Stomach (tissue), 9 donors: ENCODE data around the gene FNDC3B. TPM values are rescaled to one million over a fixed set of nuclear protein-coding genes. Genes with fewer than 3 reads are reported as not detected.

Experiments
- DNase-seq, 2 donors: peaks; one replicate each; pipeline versions ENCODE4 v3.0.0 to v3.0.0-alpha.2; 2013 to 2019
- H3K27ac ChIP-seq, 5 donors: fragments of 200-600 bp in 4 of 5; sonication (generic) in 4 of 5; one replicate each; pipeline ENCODE4 v1.5.1; 2013 to 2019; ENCODE audit warnings: mild to moderate bottlenecking in 1 of 5, moderate library complexity in 1 of 5
- H3K27me3 ChIP-seq, 3 donors: fragments of 200-600 bp; sonication (generic); one replicate each; pipeline ENCODE4 v1.5.1; 2017 to 2019; ENCODE audit warnings: mixed run types in 1 of 3
- H3K36me3 ChIP-seq, 4 donors: fragments of 200-600 bp; sonication (generic); 1 replicate in 3 of 4; 2 replicates in 1 of 4; pipeline ENCODE4 v1.5.1; 2016 to 2019
- H3K4me1 ChIP-seq, 4 donors: fragments of 200-600 bp; sonication (generic); one replicate each; pipeline ENCODE4 v1.5.1; 2016 to 2019
- H3K4me3 ChIP-seq, 4 donors: fragments of 200-600 bp; sonication (generic) in 3 of 4; one replicate each; pipeline ENCODE4 v1.5.1; 2016 to 2019; ENCODE audit warnings: mild to moderate bottlenecking in 1 of 4
- H3K9me3 ChIP-seq, 4 donors: fragments of 200-600 bp; sonication (generic); one replicate each; pipeline ENCODE4 v1.5.1; 2016 to 2019
- CTCF ChIP-seq, 7 experiments: fragments of 450-650 bp in 4 of 7; fragments of 200-600 bp in 3 of 7; sonication (generic) in 3 of 7; IDR thresholded peaks; one replicate each; pipeline ENCODE4 v1.5.1; 2016 to 2019; ENCODE audit warnings: antibody characterized with exemption in 7 of 7, control low read depth in 2 of 7, mild to moderate bottlenecking in 1 of 7
- EP300 ChIP-seq: sonication (generic); formaldehyde crosslinking; IDR thresholded peaks from one replicate; pipeline ENCODE4 v1.6.1; 2017; ENCODE audit warnings: antibody characterized with exemption
- POLR2A ChIP-seq, 4 donors: fragments of 450-650 bp; IDR thresholded peaks; one replicate each; pipeline ENCODE4 v1.6.1; 2016; ENCODE audit warnings: antibody characterized with exemption in 4 of 4, control low read depth in 2 of 4, mild to moderate bottlenecking in 1 of 4, moderate library complexity in 1 of 4
- POLR2AphosphoS5 ChIP-seq, 3 donors: sonication (generic); formaldehyde crosslinking; IDR thresholded peaks; one replicate each; pipeline ENCODE4 v1.6.1; 2016; ENCODE audit warnings: antibody characterized with exemption in 3 of 3
- WGBS, 5 donors: extraction: QIAGEN DNeasy Blood & Tissue Kit in 3 of 5; methylation state at CpG; one replicate each; pipeline versions ENCODE4 v1.1.5 to v1.1.7; 2013 to 2018; 5-methylcytosine and 5-hydroxymethylcytosine counted together
- intact Hi-C: fragments of 100-400 bp; cut with DNase I; formaldehyde crosslinking; loops from one replicate; pipeline ENCODE4 v1.15.1; 2023; ENCODE audit warnings: low total_unique reads
- polyA plus RNA-seq, 3 donors: library from polyadenylated mRNA; stranded (reverse); fragments of 200-250 nt; gene quantifications; one replicate each; pipeline ENCODE4 v1.2.3, GENCODE V29; 2013
- total RNA-seq, 5 donors: library from RNA; depleted of rRNA; stranded (reverse); fragments of >200 nt; gene quantifications; one replicate each; pipeline versions ENCODE4 v1.1.0 to v1.2.3, GENCODE V29; 2014 to 2016
- donor health status: healthy with polysubstance abuse.
- donor health status: Bipolar disorder and iron deficiency.
- donor health status: healthy.

Gene FNDC3B
- total and polyA plus RNA-seq, 8 donors, result 6.0 to 229 (median 53.7) TPM

- no peak for TF ChIP-seq EP300
- TF ChIP-seq POLR2AphosphoS5 (IDR thresholded peaks at IDR 0.05), result no peak
- no peak for TF ChIP-seq POLR2A (IDR thresholded peaks at IDR 0.05)
- no peak for TF ChIP-seq CTCF (IDR thresholded peaks at IDR 0.05)
- no peak for DNase-seq
- WGBS, 5 donors, result 74 to 87% (median 79%) methylated on average over 8 of the region's 8 CpGs
- Histone ChIP-seq H3K27ac (peak overlapping the region in 1 of 5 donors; percentile 60), H3K9me3 (no peaks in the 10 kb centered on the region), H3K4me3 (no peak overlapping the region), H3K27me3 (no peaks in the 10 kb centered on the region), H3K4me1 (peaks cover 4 to 41% (median 17%) of the 10 kb centered on the region in 4 donors), H3K36me3 (peaks cover 15 to 68% (median 50%) of the 10 kb centered on the region in 4 donors)
- intact Hi-C loops, result no loop called here
Observed at GRCh38 chr3:172325461-172325860, 286.1 kb downstream of the FNDC3B start.

GRCh38 chr3:172326993-172327392 lies 287.6 kb downstream of the FNDC3B start:
- no peak overlapping the region for H3K27ac ChIP-seq
- no peak overlapping the region for H3K4me3 ChIP-seq
- no peak for TF ChIP-seq CTCF (IDR thresholded peaks at IDR 0.05)
- no peak for TF ChIP-seq POLR2A (IDR thresholded peaks at IDR 0.05)
- TF ChIP-seq EP300, result no peak
- no peak for TF ChIP-seq POLR2AphosphoS5 (IDR thresholded peaks at IDR 0.05)
- 86 to 94% (median 92%) methylated on average over 3 of the region's 3 CpGs for WGBS, 5 donors
- H3K27me3 ChIP-seq, result no peaks in the 10 kb centered on the region
- no peaks in the 10 kb centered on the region for H3K9me3 ChIP-seq
- peaks cover 22 to 77% (median 65%) of the 10 kb centered on the region in 4 donors for H3K36me3 ChIP-seq
- no peak for DNase-seq
- H3K4me1 ChIP-seq, result peaks cover 4 to 30% (median 12%) of the 10 kb centered on the region in 4 donors
- intact Hi-C loops, result no loop called here

- no peak overlapping the region for H3K4me3 ChIP-seq
- 74 to 92% (median 80%) methylated on average over 4 of the region's 4 CpGs for WGBS, 5 donors
- peaks cover 24 to 82% (median 71%) of the 10 kb centered on the region in 4 donors for H3K36me3 ChIP-seq
- peak overlapping the region in 1 of 5 donors; percentile 36 for H3K27ac ChIP-seq
- peaks cover 4 to 35% (median 16%) of the 10 kb centered on the region in 4 donors for H3K4me1 ChIP-seq
- no peak for TF ChIP-seq CTCF (IDR thresholded peaks at IDR 0.05)
- TF ChIP-seq POLR2A (IDR thresholded peaks at IDR 0.05), result no peak
- intact Hi-C loops, result no loop called here
- H3K27me3 ChIP-seq, result no peaks in the 10 kb centered on the region
- no peak for DNase-seq
- no peaks in the 10 kb centered on the region for H3K9me3 ChIP-seq
Observed at GRCh38 chr3:172328282-172328681, 288.9 kb downstream of the FNDC3B start.

GRCh38 chr3:172329070-172329469 lies 289.7 kb downstream of the FNDC3B start:
- Histone ChIP-seq H3K9me3 (no peaks in the 10 kb centered on the region), H3K4me3 (no peak overlapping the region), H3K27me3 (no peaks in the 10 kb centered on the region), H3K36me3 (peaks cover 29 to 90% (median 79%) of the 10 kb centered on the region in 4 donors), H3K4me1 (peaks cover under 1 to 27% (median 12%) of the 10 kb centered on the region in 4 donors), H3K27ac (no peak overlapping the region)
- intact Hi-C loops, result no loop called here
- TF ChIP-seq POLR2A (IDR thresholded peaks at IDR 0.05) (no peak), EP300 (no peak), CTCF (IDR thresholded peaks at IDR 0.05) (no peak), POLR2AphosphoS5 (IDR thresholded peaks at IDR 0.05) (no peak)
- WGBS, 5 donors, result 84 to 100% (median 89%) methylated on average over 2 of the region's 2 CpGs
- no peak for DNase-seq
